Upper lobe of left lung (tissue), 4 donors: ENCODE measurements around the gene RHOV.

Experiments used
- CTCF ChIP-seq, 6 experiments: fragments of 450-650 bp in 4 of 6; fragments of 200-600 bp in 2 of 6; sonication (generic) in 2 of 6; IDR thresholded peaks; one replicate each; pipeline ENCODE4 v1.5.1; 2016 to 2019; ENCODE audit warnings: antibody characterized with exemption in 6 of 6
- EP300 ChIP-seq, 4 donors: sonication (generic); formaldehyde crosslinking; IDR thresholded peaks; one replicate each; pipeline ENCODE4 v1.5.1; 2017; ENCODE audit warnings: antibody characterized with exemption in 4 of 4, control low read depth in 2 of 4
- POLR2AphosphoS5 ChIP-seq, 2 donors: sonication (generic); formaldehyde crosslinking; IDR thresholded peaks; one replicate each; pipeline ENCODE4 v1.5.1; 2017; ENCODE audit warnings: antibody characterized with exemption in 2 of 2

- no peak for TF ChIP-seq POLR2AphosphoS5 (IDR thresholded peaks at IDR 0.05)
- TF ChIP-seq CTCF (IDR thresholded peaks at IDR 0.05), result no peak
- no peak for TF ChIP-seq EP300 (IDR thresholded peaks at IDR 0.05)
Measured at GRCh38 chr15:40881351-40881750, 7.3 kb upstream of the RHOV start.
